ENCODE data around the gene KIF14.
"Not testable (repeated sequence)": the region's sequence is repeated elsewhere in the genome, so short reads cannot be mapped to it uniquely, and the experiment has no call there.

Gene KIF14

GRCh38 chr1:200535605-200536004, 84.9 kb downstream of the KIF14 start:
- peak; percentile 17 for DNase-seq

DNA sequence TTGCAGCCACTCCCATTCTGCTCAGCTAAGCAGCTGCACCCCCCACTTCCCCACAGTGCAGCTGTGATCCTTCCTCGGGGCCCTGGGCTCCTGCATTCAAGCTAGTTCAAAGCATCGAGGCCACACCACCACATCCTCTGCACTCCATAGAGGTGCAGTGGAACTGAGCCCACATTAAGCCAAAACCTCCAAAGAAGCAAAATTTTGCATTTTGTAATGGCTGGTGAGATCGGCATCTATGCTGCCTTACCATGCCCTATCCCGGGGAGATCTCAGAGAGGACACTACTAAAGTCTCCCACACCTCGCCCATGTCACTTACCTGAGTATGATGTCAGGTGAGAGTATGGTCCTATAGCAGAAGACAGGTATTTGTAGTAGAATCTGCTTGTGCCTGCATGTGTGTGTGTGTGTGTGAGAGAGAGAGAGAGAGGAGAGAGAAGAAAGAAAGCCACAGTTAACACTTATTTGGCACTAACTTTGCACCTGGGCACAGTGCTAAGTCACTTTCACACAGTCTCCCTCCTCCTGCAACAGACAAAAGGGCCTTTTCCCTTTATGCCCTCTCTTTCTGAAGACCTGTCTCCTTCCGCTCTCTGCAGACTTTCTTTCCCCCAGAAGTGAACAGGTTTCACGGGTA, 89.8 kb downstream of the KIF14 start:
- DNase-seq, result no peak

- no peak for DNase-seq
These were observed 91.5 kb downstream of the KIF14 start for GRCh38 chr1:200528858-200529606.

GRCh38 chr1:200527670-200528069, 92.9 kb downstream of the KIF14 start:
- DNase-seq, result no peak

- DNase-seq, result no peak
These were observed 93.6 kb downstream of the KIF14 start for GRCh38 chr1:200526709-200527612.

- peak; percentile 17 for DNase-seq
These were observed 95.2 kb downstream of the KIF14 start for GRCh38 chr1:200525090-200525987.

DNA sequence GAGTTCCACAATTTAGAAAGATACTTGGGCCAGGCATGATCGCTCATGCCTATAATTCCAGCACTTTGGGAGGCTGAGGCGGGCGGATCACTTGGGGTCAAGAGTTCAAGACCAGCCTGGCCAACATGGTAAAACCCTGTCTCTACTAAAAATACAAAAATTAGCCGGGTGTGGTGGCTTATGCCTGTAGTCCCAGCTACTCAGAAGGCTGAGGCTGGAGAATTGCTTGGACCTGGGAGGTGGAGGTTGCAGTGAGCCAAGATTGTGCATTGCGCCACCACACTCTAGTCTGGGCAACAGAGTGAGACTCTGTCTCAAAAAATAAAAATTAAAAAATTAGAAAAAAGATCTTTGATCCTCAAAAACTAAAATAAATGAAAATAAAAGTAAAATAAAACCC, 96.0 kb downstream of the KIF14 start:
- not testable (repeated sequence) for DNase-seq

DNA sequence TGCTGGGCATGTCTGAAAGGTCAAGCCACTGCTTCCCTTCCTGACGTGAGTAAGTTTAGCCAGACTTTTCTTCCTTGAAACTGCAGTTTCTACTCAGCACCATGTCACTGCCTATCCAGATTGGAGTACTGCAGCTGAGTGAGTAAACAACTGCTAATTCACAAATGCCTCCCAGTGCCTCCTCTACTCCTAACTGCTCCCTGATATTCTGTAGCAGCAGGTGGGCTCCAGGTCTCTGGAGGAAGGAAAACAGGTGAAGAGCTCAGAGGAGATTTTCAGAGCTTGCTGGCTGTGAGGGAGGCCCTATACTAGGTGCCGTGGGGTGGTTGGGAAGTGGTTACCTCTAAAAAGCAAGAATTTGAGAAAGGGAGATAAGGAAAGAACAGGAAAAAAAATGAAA, 96.5 kb downstream of the KIF14 start:
- no peak for DNase-seq

- DNase-seq, result peak; percentile 86
These were observed 99.8 kb downstream of the KIF14 start for GRCh38 chr1:200520735-200521134.

GRCh38 chr1:200518524-200518923, 102.0 kb downstream of the KIF14 start:
- no peak for DNase-seq

DNA sequence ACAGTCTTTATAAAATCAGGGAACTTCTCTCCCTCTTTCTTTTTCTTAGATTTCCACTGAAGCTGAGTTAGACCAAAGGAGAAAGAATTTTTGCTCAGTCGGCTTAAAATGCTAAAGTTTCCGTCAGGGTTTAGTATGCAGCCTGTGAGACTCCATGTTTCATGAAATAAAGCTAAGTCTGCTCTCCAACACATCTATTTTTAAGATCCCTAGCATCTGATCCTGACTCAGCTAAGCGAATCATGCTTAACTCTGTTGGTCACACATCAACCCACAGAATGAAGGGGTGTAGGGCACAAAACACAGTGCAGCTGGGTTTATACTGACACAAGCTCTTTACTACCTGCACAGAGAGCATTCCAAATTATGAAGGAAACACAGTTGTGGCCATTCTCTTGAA, 108.4 kb downstream of the KIF14 start:
- peak; percentile 51 for DNase-seq

GRCh38 chr1:200510228-200510623, 110.3 kb downstream of the KIF14 start:
- DNase-seq, result peak; percentile 80

GRCh38 chr1:200506471-200506870, 114.1 kb downstream of the KIF14 start:
- no peak for DNase-seq

- no peak for DNase-seq
These were observed 115.3 kb downstream of the KIF14 start for GRCh38 chr1:200505257-200505656.
